Stimulated activated CD8-positive, alpha-beta memory T cell treated with anti-CD3 and anti-CD28 coated beads, Interleukin-7, amount 100 ng/mL, for 48 hours (primary cell): ENCODE results near the gene MKNK1.
A peak's percentile ranks its signal among the peaks of the same experiment; 100 is the strongest.
"Not testable (repeated sequence)": the region's sequence is repeated elsewhere in the genome, so short reads cannot be mapped to it uniquely, and the experiment has no call there.

ENCODE experiments used
- DNase-seq, 2 donors: peaks; one replicate each; pipeline ENCODE4 v3.0.0-alpha.2; 2020; ENCODE audit warnings: low read depth in 1 of 2; ENCODE audit errors: extremely low read depth in 1 of 2

The MKNK1 gene

DNA sequence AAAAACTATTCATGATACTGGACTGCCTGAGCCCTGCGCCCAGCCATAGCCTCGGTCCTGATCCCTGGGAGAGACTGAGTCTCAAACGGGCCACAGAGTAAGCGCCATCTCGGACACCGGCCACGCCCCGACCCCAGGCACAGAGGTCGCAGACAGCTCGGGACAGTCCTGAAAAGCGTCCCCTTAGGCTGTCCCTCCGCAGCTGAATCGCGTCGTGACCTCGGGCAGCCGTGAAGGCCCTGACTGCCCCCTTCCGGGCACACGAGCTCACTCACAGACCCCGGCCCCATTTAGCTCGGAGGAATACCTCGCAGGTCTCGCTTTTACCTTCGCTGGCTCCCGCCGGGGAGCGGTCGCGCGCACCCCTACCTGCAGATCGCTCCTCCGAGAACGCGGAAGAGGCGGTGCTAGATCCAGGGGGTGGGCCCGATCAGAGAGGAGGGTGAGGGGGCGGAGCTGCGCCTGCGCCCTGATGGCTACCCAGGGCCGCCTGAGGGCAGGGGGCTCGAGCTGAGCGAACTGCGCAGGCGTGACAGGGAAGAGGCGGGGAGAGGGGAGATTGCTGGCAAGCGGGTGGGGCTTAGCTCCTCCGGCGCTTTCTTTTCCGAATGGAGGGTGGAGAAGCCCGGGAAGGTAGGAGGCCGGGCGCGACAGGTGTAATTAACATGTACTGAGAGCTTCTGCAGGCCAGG is at the start of gene MKNK1:
Gene MKNK1 (minus strand): TSS at position 411 of the 692 bp plus-strand sequence. CDS start 20,941 bp downstream, outside the sequence.
- DNase-seq, result peak; percentile 94 to 97

GRCh38 chr1:46653405-46653958 is 49.4 kb upstream of the MKNK1 start:
- DNase-seq, result no peak

DNA sequence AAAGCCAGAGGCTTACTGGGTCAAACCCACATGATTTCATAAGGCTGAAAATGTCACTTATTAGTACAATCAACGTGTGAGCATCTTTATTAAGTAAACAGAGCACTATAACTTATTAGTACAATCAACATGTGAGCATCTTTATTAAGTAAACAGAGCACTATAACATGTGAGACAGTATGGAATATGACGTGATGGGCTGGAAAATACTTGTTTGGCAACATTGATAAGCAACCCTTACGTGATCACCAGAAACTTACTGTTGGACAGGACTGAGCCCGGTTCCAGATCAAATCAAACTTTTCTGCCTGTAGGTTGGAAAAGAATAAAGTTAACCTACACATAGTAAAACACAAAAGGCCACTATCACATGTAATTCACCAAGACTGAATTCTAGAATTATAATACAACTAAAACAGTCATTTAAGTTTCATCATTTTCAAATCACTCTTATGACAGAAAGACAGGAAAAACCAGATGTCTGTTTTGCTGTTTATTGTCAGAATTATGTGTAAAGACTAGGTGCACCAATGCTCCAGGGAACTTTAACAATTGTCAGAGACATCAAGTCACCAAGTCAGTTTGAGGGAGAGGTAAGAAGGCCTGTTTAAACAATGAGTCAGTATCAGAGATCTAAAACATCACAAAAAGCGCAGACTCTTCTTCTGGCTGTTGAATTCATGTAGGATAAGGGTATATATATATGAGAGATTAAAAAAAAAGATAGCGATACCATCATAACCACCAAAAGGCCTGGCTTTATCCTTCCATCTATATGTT is 48.4 kb upstream of the MKNK1 start:
- DNase-seq, result no peak

- DNase-seq, result not testable (repeated sequence)
Measured at GRCh38 chr1:46651152-46651551, 47.1 kb upstream of the MKNK1 start.

- DNase-seq, result no peak
Measured at GRCh38 chr1:46650491-46650890, 46.4 kb upstream of the MKNK1 start.

DNA sequence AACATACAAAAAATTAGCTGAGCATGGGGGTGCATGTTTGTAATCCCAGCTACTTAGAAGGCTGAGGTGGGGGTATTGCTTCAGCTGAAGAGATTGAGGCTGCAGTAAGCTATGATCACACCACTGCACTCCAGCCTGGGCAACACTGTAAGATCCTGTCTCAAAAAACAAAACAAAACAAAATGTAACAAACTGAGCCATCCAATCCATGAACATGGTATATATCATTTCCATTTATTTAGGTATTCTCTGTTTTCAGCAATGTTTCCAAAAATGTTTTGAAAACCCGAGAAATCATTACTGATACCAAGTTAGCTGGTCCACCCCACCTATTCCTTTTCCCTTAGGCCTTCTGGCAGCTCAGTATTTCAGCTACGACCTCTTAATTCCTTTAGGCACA is 45.7 kb upstream of the MKNK1 start:
- no peak for DNase-seq

DNA sequence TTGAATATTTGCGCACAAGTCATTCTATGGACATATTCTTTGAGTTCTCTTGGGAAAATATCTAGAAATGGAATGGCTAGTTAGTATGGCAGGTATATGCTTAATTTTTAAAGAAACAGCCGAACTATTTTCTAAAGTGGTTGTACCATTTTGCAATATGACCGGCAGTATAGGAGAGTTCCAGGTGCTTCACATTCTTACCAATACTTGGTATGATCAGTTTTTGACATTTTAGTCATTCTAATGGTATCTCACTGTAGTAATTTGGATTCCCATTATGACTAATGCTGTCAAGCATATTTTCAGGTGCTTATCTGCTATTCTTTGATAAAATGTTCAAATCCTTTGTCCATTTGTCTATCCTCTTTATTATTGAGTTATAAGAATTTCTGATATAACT is 43.5 kb upstream of the MKNK1 start:
- DNase-seq, result no peak

GRCh38 chr1:46646844-46647243 is 42.8 kb upstream of the MKNK1 start:
- DNase-seq, result no peak

DNA sequence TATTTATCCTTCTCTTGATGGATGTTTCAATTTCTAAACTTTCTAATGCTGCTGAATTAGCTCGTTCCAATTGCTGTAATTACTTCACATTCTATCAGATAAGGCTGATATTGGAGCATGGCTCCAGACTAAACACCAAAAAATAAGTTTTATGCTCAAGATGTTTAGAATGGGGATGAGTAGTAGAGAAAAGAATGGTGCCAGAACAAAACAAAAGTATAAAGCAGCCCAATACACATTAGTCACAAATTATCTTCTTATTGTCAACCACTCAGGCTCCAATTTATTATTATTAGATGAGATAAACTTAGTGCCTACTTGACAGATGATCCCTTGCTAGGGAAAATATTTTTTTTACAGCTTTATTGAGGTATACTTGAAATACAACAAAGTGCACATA is 42.3 kb upstream of the MKNK1 start:
- DNase-seq, result no peak

- no peak for DNase-seq
Measured at GRCh38 chr1:46645815-46646214, 41.7 kb upstream of the MKNK1 start.

DNA sequence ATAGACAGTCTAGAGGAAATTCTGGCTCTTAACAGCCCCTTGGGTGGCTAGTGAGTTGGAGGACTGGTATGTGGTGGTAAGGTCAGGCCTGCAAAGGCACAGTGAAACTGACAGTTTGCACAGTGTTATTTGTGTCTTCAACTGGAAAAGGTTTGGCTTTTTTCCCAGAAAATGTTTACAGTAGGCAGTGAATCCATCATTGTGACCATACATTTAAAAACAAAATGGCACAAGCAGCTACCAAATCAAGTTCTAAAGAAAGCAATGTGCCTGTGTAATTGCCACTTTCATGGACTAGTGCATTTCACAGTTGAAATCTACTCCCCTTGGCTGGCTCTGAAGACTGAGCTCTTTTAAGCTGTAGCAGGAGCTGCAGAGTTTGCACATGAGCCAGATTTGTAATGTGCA is 39.3 kb upstream of the MKNK1 start:
- DNase-seq, result no peak

GRCh38 chr1:46642115-46642680 is 38.1 kb upstream of the MKNK1 start:
- no peak for DNase-seq

GRCh38 chr1:46639547-46639946 is 35.5 kb upstream of the MKNK1 start:
- DNase-seq, result no peak

- DNase-seq, result no peak
Measured at GRCh38 chr1:46638921-46639320, 34.9 kb upstream of the MKNK1 start.

- no peak for DNase-seq
Measured at GRCh38 chr1:46637444-46638083, 33.5 kb upstream of the MKNK1 start.

- DNase-seq, result no peak
Measured at GRCh38 chr1:46635205-46635604, 31.1 kb upstream of the MKNK1 start.

DNA sequence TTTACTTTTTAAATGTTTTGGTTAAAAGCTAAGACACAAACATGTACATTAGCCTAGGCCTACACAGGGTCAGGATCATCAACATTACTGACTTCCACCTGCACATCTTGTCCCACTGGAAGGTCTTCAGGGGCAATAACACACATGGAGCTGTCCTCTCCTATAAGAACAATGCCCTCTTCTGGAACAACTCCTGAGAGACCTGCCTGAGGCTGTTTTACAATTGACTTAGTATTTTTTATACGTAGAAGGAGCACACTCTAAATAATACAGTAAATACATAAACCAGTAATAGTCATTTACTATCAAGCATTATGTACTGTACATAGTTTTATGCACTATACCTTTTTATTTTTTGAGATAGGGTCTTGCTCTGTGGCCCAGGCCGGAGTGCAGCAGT is 26.7 kb upstream of the MKNK1 start:
- DNase-seq, result no peak

DNA sequence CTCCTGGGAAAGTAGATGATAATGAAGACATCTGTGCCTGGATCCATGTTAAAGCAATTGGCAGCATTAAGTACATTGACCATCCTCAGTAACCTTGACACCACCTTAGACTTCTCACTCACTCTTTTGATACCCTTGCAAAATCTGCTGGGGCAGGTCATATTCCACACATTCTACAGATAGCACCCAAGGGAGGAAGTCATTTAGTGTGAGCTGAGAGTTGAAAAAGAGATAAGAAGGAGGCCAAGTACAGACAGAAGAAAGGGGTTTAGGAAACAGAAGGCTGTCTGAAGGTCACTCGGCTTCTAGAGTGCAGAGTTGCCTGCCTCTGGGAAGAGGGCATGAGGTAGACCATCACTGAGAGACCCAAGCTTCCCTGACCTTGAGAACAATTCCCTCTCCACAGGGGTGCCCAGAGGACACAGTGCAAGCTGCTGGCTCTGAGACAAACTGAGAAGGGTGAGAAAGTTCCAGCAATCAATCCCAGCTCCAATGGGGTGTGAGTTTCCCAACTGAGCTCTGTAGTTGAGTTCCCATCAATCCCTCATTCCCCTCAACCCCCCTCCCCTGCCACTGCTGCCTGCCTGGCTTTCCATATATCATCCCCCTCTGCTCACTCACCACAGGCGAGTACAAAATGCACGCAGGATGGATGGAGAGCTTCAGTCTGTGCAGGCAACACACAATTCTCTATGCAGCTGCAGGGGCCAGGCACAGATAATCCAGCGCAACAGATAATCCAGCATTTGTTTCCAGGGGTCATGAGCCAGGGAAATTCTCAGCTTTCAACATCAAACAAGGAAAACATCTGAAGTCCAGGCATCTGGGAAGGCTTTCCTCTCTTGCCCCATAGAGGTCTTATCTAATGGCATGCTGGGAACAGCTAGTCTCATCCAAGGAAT is 19.9 kb upstream of the MKNK1 start:
- no peak for DNase-seq

DNA sequence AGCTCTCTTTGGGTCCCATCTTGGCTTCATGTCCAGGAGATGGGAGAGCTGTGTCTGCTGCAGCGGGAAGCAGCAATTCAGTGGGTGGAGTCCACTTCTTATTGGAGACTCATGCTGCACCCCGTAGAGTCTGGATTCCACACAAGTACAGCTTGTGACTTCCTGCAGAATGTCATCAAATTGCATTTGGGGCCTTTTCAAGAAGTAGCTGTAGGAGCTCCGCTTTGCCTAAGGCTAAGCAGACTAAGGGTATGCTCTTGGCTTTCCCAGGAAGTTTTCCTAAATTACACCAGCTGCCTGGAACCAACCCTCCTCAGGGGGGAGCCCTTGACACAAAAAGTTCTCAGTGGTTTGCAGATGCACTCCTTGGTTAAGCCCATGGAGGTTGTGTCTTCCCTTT is 18.3 kb upstream of the MKNK1 start:
- no peak for DNase-seq

DNA sequence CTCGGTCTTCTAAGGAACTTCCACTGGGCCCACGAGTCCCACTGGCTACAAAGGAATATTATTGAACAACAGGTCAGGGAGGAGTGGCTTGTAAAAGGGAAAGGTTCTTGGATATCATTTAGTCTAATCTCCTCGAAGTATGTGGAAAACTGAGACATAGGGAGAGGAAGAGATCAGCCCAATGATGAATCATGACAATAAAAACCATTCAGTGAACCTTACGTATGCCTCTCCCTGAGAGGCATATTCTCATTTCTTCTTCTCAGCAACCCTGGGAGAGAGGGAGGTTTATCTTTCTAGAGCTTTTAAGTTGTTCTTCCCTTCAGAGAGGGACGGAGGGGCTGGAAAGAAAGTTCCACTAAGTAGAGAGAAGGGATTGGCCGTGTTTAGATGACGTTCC is 17.9 kb upstream of the MKNK1 start:
- DNase-seq, result no peak
